HG03103 (cell line): Measurements from ENCODE around the gene ZKSCAN7.
"Not testable (repeated sequence)": the region's sequence is repeated elsewhere in the genome, so short reads cannot be mapped to it uniquely, and the experiment has no call there.

Experiments used
- ATAC-seq: cut with Tn5 transposase; IDR thresholded peaks from one replicate; pipeline ENCODE4 v1.9.1; 2021; ENCODE audit warnings: low read depth; ENCODE audit not compliant: unreplicated experiment

The ZKSCAN7 gene

DNA sequence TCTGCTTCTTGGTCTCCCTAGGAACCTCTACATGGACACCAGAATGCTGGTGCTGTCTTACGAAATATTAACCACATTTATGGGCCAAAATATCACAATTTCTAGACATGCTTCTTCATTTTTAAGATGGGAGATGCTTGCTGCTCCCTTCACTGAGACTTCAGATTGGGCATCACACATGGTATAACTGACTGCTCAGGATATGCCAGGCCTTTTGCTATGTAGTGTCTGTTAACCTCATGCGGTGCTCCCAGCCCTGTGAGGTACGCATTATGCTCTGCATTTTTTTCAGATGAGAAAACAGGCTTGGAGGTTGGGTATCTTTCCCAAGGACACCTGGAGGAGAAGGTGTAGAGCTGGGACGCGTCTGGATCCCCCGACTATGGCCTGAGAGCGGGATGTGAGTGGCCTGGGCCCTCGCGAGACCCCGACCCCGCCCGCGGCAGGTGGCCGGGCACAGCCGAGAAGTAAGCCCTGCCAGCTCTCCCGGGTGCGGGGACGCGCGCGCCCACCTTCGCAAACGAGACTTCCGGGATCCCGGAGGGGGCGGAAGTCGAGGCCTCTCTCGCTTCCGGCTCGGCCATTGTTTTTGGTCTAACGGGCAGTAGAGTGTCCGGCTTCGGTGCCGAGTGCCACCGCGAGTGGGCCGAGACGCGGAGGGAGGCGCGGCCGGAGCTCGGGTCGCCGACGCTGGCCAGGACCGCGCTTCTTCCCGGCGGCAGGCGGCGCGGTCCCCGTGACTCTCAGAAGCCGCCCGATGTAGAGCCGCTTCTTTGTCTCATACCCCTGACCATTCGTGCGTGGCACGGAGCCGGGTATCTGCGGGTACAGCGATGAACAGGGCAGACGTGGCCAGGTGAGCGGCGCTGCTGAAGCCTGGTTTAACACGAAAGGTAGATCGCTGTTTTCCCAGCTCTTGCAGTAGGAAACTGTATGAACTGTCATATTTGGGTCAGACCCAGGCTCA, at the start of gene ZKSCAN7:
ZKSCAN7 (plus strand) TSS at position 568 of the 967 bp plus-strand sequence. CDS start 1,855 bp downstream, outside the sequence.
- ATAC-seq, result no peak

- no peak for ATAC-seq
These were observed 48.4 kb upstream of the ZKSCAN7 start for GRCh38 chr3:44506556-44506955.

- ATAC-seq, result no peak
These were observed 48.0 kb upstream of the ZKSCAN7 start for GRCh38 chr3:44506961-44507360.

- ATAC-seq, result no peak
These were observed 45.5 kb upstream of the ZKSCAN7 start for GRCh38 chr3:44509393-44509921.

GRCh38 chr3:44510000-44510368, 45.0 kb upstream of the ZKSCAN7 start:
- peak; percentile 38 for ATAC-seq

GRCh38 chr3:44511238-44511566, 43.8 kb upstream of the ZKSCAN7 start:
- no peak for ATAC-seq

- no peak for ATAC-seq
These were observed 41.5 kb upstream of the ZKSCAN7 start for GRCh38 chr3:44513513-44513912.

DNA sequence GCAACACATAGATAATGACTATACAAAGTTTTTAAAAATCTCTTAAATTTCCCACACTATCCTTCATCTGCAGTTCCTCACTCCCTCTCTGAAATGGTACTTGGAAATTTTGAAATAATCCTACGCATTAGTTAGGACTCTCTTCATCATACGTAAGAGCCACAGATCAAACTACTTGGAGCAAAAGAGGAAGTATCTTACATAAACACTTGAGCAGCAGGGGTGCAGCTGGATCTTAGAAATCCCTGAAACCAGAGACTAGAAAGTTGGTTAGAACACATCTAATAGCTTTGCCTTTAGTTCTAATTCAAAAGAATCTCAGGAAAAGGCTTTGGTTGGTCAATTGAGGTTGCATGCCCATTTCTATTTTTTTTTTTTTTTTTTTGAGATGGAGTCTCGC, 38.8 kb upstream of the ZKSCAN7 start:
- no peak for ATAC-seq

- no peak for ATAC-seq
These were observed 36.2 kb upstream of the ZKSCAN7 start for GRCh38 chr3:44518782-44519156.

GRCh38 chr3:44521721-44522120, 33.3 kb upstream of the ZKSCAN7 start:
- ATAC-seq, result no peak

- ATAC-seq, result no peak
These were observed 32.5 kb upstream of the ZKSCAN7 start for GRCh38 chr3:44522494-44522933.

DNA sequence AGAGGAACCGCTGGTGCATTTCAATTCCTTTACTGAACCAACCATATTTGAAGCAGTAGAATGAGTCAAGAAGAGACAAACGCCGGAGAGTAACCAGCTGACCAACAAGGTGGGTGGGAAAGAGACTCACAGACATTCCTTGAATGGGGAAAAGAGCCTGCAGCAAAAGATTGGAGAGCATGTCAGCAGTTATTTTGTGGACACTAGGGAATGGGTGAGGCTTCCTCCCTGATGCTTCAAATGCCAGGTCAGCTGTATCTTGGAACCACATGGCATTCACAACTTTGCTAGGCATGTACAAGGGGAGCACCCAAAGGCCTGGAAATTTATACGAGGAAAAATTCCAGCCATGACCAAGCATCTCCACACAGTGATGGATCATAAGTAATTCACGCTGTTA, 29.9 kb upstream of the ZKSCAN7 start:
- no peak for ATAC-seq

- no peak for ATAC-seq
These were observed 25.1 kb upstream of the ZKSCAN7 start for GRCh38 chr3:44529927-44530326.

GRCh38 chr3:44530911-44531310, 24.1 kb upstream of the ZKSCAN7 start:
- ATAC-seq, result no peak

GRCh38 chr3:44534659-44535058, 20.3 kb upstream of the ZKSCAN7 start:
- not testable (repeated sequence) for ATAC-seq

- no peak for ATAC-seq
These were observed 19.6 kb upstream of the ZKSCAN7 start for GRCh38 chr3:44535364-44535763.

GRCh38 chr3:44544811-44545210, 10.2 kb upstream of the ZKSCAN7 start:
- ATAC-seq, result not testable (repeated sequence)

DNA sequence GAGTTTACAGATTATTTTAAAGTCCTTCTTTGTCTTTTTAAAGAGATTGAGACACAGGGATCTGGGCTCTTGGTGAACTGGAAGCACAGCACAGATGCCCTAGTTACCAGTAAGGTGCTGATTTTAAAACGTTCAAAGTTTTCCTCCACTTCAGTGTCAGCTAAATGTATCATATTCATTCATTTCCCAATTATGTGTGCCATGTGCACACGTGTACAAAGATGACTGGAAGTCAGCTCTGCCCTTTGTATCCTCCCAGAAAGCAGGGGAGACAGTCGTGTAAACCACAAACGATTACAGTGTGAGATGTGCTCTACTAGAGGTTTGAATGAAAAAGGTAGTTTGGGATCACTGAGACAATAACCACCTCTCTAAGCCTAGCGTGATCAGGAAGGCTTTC, 730 bp downstream of the ZKSCAN7 start:
- ATAC-seq, result no peak

- ATAC-seq, result no peak
These were observed 2.1 kb downstream of the ZKSCAN7 start for GRCh38 chr3:44557074-44557473.

GRCh38 chr3:44561076-44561475, 6.1 kb downstream of the ZKSCAN7 start:
- ATAC-seq, result no peak

DNA sequence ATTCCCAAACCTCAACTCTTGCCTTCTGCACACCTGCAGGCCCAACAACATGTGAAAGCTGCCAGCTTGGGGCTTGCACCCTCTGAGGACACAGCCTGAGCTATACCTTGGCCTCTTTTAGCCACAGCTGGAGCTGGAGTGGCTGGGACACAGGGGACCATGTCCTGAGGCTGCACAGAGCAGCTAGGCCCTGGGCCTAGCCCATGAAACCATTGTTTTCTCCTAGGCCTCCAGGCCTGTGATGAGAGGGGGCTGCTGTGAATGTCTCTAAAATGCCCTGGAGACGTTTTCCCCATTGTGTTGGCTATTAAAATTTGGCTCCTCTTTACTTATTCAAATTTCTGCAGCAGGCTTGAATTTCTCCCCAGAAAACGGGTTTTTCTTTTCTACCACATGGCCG, 7.2 kb downstream of the ZKSCAN7 start:
- ATAC-seq, result no peak

DNA sequence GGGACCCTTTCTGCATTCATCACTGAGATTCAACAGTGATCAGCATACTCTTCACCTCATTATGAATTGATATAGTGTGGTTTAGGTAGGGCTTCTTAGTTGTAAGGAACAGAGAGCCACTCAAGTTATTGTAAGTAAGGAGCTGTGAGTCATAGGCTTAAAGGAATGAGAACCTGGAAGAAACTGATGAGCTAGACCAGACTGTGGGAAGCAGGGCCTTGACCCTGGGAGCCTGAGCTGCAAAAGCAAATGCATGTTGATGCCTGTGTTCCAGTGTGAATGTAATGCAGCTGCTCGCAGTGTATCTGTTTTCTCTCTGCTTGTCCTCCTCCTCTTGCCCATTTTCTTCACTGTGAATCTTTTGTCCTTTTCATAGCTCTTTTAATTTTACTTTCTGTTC, 13.6 kb downstream of the ZKSCAN7 start:
- ATAC-seq, result no peak
